Measurements from ENCODE around the gene NADSYN1. TPM values are rescaled to one million over a fixed set of nuclear protein-coding genes. Genes with fewer than 3 reads are reported as not detected.

Gene NADSYN1
- total RNA-seq, 1 experiment from 2014 or later: 36.8 TPM

GRCh38 chr11:71463331-71464211 is 10.6 kb downstream of the NADSYN1 start:
- in situ Hi-C loops (cut with HindIII; ENCODE audit: low pct_unique_long_range_greater_than_20kb, low sequenced_read_pairs): no loop called here
- no peak for DNase-seq (ENCODE audit: low read depth)

DNA sequence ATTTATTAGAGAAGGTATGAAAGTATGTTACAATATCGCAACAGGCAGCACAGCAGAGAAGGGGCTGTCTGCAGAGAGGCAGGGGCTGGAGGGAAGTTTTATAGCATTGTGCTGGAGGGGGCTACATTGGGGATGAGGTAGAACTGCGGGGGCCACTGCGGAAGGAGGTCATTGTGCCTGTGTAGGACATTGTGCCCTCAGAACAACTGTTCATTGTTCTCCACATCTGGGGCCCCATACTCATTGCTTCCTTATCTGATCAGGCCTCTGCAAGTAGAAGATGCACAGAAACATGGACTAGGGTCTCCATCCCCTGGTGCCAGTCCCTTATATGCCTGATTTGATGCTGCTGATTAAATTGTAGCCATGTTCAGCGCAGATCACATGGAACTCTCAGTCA is 12.1 kb downstream of the NADSYN1 start:
- no peak for DNase-seq (ENCODE audit: low read depth)
- in situ Hi-C loops (cut with HindIII; ENCODE audit: low pct_unique_long_range_greater_than_20kb, low sequenced_read_pairs): no loop called here

- in situ Hi-C loops (cut with HindIII; ENCODE audit: low pct_unique_long_range_greater_than_20kb, low sequenced_read_pairs): no loop called here
- no peak for DNase-seq (ENCODE audit: low read depth)
Observed at GRCh38 chr11:71466358-71466757, 13.4 kb downstream of the NADSYN1 start.

DNA sequence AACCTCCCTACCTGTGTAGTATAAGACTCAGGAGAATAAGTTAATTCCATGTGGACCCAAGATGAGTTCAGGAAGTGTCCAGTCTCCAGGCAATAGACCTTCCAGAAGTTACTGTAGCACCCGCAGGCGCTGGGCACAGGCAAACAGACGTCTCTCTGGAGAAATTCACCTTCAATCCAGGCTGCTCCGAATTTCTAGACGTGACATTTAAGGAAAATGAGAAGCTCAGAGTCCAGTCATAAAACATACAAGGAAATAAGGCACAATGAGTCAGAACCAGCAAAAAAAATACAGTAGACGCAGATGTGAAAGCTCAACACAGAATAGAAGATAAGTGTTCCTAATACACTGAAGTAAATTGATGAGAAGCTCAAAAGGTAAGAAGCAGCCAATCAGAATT is 14.2 kb downstream of the NADSYN1 start:
- in situ Hi-C loops (cut with HindIII; ENCODE audit: low pct_unique_long_range_greater_than_20kb, low sequenced_read_pairs): no loop called here
- DNase-seq (ENCODE audit: low read depth): no peak

DNA sequence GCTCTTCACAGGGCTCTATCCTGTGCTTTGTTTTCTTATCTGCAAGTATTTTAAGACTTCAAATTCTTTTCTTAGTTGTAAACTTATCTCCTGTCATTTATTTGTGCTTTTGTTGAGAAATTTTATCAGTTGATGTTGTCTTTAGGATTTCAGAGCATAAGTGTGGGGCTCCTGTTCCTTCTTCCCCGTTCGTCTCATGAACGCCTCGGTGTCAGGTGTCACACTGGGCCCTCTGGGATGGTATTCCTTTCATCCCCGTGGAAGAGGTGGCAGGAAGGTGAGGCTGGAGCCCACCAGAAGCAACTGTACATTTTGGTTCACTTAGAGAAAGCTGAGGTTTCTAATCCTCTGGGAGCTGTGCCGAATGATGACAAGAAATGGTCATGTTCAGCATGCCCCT is 17.9 kb downstream of the NADSYN1 start:
- in situ Hi-C loops (cut with HindIII; ENCODE audit: low pct_unique_long_range_greater_than_20kb, low sequenced_read_pairs): no loop called here
- DNase-seq (ENCODE audit: low read depth): no peak

DNA sequence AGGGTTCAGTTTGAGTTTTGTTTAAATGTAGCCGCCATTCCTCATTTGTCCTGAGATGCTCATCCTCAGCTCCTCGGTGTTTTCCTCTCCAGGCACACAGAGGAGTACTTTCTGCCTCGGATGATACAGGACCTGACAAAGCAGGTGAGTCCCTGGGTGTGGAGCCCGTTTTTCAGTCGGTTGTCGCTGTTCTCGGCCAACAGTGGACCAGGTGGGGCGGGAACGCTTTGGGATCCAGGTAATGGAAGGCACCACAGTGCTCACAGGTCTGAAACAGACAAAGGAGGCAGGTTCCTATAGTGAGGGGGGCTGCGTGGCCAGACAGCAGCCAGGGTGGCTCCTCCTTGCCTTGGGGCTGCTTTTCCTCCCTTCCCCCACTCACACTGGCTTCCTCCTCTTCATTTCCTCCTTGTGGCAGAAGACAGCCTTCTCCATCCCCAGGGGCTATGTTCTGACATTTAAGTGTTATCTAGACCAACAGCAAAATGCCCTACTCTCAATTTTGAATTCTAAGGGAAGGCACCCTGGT is 19.4 kb downstream of the NADSYN1 start:
- in situ Hi-C loops (cut with HindIII; ENCODE audit: low pct_unique_long_range_greater_than_20kb, low sequenced_read_pairs): no loop called here
- DNase-seq (ENCODE audit: low read depth): no peak

DNA sequence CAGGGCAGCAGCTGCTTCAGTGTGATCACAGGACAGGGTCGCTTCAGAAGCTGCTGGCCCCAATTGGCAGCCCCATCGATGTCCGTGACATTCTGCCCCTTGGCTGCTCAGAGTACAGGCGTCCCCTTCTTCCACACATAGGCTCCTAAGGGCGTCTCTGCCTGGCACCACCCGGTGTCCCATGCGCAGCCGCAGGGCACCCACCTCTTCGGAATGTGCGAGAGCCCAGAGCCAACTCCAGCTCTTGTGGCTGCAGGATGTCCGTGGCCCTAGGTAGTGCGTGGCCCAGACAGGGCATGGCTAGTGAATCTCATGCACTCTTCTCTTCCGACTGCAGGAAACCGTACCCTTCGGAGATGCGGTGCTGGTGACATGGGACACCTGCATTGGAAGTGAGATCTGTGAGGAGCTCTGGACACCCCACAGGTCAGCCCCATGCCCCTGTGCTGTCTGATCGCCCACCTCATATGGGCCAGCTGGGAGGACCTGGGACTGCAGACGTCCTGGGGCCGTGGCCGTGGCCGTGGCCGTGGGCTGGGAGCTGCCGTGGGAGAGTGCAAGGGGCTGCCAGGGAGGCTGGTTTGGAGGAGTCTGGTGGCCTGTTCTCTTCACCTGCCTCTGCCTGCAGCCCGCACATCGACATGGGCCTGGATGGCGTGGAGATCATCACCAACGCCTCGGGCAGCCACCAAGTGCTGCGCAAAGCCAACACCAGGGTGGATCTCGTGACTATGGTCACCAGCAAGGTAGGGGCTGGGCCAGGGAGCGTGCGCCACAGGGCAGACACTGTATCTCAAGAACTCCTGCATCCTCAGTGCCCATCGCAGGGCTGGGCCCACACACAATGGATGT is 20.2 kb downstream of the NADSYN1 start:
- no peak for DNase-seq (ENCODE audit: low read depth)

DNA sequence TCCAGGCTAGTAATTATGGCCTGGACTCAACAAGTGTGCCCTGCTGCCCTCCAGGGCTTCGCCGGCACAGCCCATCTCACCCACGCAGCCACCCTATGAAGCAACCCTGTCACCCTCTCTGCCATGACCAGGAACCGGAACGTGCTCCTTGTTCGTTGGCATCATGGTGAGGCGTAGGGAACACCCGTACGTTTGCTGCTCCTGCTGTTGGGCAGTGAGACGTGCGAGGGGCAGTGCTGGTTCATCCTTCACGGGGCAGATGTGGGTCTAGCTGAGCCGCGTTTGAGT is 20.7 kb downstream of the NADSYN1 start:
- no peak for DNase-seq (ENCODE audit: low read depth)
- in situ Hi-C loops (cut with HindIII; ENCODE audit: low pct_unique_long_range_greater_than_20kb, low sequenced_read_pairs): no loop called here

More for the DNA sequence above, 20.2 kb downstream of the NADSYN1 start:
- in situ Hi-C loops (cut with HindIII; ENCODE audit: low pct_unique_long_range_greater_than_20kb, low sequenced_read_pairs): no loop called here

GRCh38 chr11:71474141-71474770 is 21.3 kb downstream of the NADSYN1 start:
- DNase-seq (ENCODE audit: low read depth): no peak
- in situ Hi-C loops (cut with HindIII; ENCODE audit: low pct_unique_long_range_greater_than_20kb, low sequenced_read_pairs): no loop called here

DNA sequence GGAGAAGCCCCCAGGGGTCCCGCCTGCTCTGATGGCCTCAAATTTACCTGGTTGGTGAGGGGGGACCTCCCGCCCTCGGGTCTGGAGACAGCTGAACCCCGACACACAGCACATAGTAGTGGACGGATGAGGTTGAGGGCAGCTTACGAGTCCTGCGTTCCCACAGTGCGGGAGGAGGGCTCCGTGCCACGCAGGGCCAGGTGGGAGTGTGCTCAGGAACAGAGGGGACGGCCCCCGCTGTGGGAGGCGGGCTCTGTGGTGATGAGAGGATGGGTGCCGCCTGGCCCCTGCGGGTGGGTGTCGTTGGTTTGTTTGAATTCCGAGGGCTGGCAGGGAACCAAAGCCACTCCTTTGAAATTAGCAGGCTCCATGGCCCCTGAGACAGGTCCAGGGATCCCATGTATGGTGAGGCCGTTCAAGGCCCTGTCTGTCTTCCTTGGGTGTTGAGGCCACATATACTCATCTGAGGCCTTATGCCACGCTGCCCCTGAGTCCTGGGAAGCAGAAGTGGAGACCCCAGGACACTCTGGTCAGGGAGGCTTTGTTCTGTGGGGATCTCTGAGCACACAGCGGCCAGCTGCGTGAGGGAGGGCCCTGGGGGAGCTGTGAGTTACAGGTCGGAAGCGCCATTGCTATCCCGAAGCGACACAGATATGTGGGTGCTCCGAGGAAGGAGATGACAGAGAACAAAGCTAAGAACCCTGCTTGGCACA is 21.9 kb downstream of the NADSYN1 start:
- no peak for DNase-seq (ENCODE audit: low read depth)
- in situ Hi-C loops (cut with HindIII; ENCODE audit: low pct_unique_long_range_greater_than_20kb, low sequenced_read_pairs): no loop called here

DNA sequence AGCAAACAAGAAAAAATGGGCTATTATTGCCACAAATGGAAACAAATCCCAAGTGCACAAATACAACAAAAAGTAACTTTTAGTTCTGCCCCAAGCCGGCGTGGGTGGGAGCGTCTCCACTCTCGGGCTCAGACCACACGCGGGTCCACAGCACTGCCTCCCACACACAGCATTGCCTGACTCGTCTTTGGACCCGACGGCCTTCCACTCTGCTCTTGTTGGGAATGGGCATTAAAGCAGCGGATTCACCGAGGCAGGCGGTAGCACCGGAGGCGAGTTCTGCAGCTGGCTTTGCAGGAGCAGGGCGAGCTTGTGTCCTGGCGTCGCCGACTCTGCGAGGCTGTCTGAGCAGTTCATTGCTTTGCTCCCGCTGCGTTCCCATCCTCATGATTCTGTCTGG is 23.0 kb downstream of the NADSYN1 start:
- no peak for DNase-seq (ENCODE audit: low read depth)
- in situ Hi-C loops (cut with HindIII; ENCODE audit: low pct_unique_long_range_greater_than_20kb, low sequenced_read_pairs): no loop called here

- in situ Hi-C loops (cut with HindIII; ENCODE audit: low pct_unique_long_range_greater_than_20kb, low sequenced_read_pairs): no loop called here
- DNase-seq (ENCODE audit: low read depth): no peak
Observed at GRCh38 chr11:71476926-71477640, 24.1 kb downstream of the NADSYN1 start.

DNA sequence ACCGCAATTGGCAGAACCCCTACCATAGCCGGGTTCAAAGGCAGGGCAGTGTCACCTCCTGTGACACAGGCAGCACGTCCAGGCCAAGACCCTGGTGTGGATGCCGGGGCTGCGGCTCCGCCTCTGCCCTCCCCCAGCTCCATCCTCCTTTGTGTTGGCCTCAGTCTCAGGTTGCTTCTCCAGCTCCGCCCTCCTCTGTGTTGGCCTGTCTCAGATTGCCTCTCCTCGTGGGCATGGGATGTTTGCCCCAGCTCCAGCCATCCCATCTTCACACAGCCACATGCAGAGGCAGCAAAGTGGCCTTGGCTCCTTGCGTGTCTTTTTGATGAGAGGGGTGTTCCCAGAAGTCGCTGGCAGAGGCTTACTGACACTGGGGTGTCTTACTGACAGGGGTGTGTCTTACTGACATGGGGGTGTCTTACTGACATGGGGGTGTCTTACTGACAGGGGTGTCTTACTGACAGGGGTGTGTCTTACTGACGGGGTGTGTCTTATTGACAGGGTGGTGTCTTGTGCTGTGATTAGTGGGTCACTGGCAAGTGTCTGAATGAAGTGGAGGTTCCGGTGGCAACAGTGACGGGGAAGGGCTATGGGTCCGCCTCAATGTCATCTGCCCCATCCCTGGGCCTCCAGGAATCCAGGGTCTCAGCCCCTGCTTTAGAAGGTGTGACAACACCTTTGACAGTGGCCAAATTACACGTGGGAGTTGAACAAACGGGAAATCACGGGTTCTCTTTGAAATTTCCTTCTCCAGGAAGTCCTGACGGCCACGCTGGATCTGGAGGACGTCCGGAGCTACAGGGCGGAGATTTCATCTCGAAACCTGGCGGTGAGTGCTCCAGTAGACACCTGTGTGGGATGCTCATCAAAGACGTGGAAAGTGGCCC is 24.9 kb downstream of the NADSYN1 start:
- in situ Hi-C loops (cut with HindIII; ENCODE audit: low pct_unique_long_range_greater_than_20kb, low sequenced_read_pairs): no loop called here
- DNase-seq (ENCODE audit: low read depth): no peak

- DNase-seq (ENCODE audit: low read depth): no peak
- in situ Hi-C loops (cut with HindIII; ENCODE audit: low pct_unique_long_range_greater_than_20kb, low sequenced_read_pairs): no loop called here
Observed at GRCh38 chr11:71478528-71478840, 25.5 kb downstream of the NADSYN1 start.

DNA sequence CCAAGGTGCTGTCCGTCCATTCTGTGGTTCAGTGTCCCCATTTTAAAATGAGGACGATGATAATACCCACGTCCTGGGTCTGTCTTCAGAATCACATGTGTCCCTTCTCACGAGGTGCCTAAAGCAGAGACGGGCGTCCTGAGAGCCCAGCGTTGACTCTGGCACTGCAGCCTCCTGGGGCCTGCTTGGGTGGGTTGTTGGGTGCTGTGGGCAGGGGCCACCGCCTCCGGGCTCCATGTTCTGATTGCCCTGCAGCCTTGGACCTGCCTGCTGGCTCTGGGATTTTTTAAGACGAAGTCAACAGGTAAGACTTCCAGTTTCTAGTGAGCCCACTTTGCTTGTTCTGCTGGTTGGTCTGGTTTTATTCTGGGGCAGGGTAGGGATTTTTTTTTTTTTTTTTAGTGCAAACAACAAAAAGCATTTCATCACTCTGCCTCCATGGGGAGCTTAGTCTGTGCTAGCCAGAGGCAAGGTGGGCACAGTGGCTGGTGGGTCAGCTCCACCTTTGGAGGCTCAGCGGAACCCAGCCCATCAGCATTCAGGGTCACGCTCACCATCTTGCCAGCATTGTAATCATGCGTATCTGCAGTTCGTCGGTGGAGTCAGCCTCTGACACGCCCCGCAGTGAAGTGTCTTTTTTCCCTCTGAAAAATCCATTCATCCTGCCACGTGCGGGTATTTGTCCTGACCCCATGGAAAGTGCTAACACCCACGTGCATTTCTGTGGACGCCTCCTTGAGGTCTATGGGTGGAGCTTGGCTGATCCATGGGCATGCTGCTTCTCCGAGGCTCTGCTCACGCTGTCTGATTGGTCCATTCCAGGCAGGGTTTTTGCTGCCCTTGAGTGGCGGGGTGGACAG is 28.3 kb downstream of the NADSYN1 start:
- DNase-seq (ENCODE audit: low read depth): no peak
- in situ Hi-C loops (cut with HindIII; ENCODE audit: low pct_unique_long_range_greater_than_20kb, low sequenced_read_pairs): no loop called here

DNA sequence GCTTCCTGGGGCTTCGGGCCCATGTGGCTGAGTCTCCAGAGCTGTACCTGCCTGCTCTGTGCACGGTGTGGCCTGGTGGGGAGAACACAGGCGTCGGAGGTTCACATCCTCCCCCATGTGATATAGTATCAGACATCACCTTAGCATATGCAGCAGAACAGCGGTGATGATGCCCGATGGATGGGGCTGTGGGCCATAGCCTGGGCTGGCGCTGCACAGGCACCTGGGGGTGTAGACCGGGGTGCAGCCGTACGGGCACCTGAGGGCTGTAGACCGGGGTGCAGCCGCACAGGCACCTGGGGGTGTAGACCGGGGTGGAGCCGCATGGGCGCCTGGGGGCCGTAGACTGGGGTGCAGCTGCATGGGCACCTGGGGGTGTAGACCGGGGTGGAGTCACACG is 29.2 kb downstream of the NADSYN1 start:
- in situ Hi-C loops (cut with HindIII; ENCODE audit: low pct_unique_long_range_greater_than_20kb, low sequenced_read_pairs): no loop called here
- no peak for DNase-seq (ENCODE audit: low read depth)

All from Caki2 (cell line).